HuH-7.5 (cell line): Measurements from ENCODE around the gene PRELID3B.

ENCODE experiments used
- DNase-seq: peaks from one replicate; pipeline ENCODE4 v3.0.0; 2011; ENCODE audit warnings: low spot score

Gene PRELID3B

GRCh38 chr20:58993332-58994248 is 49.0 kb downstream of the PRELID3B start:
- DNase-seq = no peak

- DNase-seq = no peak
Measured at GRCh38 chr20:58992911-58993310, 49.7 kb downstream of the PRELID3B start.

- no peak for DNase-seq
Measured at GRCh38 chr20:58991715-58992114, 50.9 kb downstream of the PRELID3B start.

GRCh38 chr20:58990651-58991445 is 51.7 kb downstream of the PRELID3B start:
- no peak for DNase-seq

GRCh38 chr20:58989196-58989595 is 53.4 kb downstream of the PRELID3B start:
- DNase-seq = no peak

GRCh38 chr20:58988565-58988882 is 54.1 kb downstream of the PRELID3B start:
- DNase-seq = no peak

- DNase-seq = no peak
Measured at GRCh38 chr20:58987790-58988564, 54.6 kb downstream of the PRELID3B start.

GRCh38 chr20:58986968-58987517 is 55.5 kb downstream of the PRELID3B start:
- no peak for DNase-seq

- DNase-seq = no peak
Measured at GRCh38 chr20:58986286-58986967, 56.2 kb downstream of the PRELID3B start.

- no peak for DNase-seq
Measured at GRCh38 chr20:58985656-58986055, 56.9 kb downstream of the PRELID3B start.

- DNase-seq = no peak
Measured at GRCh38 chr20:58984691-58985090, 57.9 kb downstream of the PRELID3B start.
